ENCODE measurements around the gene KIF4A.
A peak's percentile ranks its signal among the peaks of the same experiment; 100 is the strongest.
"Not testable (repeated sequence)": the region's sequence is repeated elsewhere in the genome, so short reads cannot be mapped to it uniquely, and the experiment has no call there.

Gene KIF4A

GRCh38 chrX:70289793-70290770 is at the start of gene KIF4A, which contains the start of gene PDZD11:
Gene KIF4A, plus strand, starts transcription at chrX:70290104. Its CDS starts 355 bp downstream, at chrX:70290459.
Gene PDZD11, minus strand, starts transcription at chrX:70289927. Its CDS starts 586 bp downstream, at chrX:70289341.
- Histone ChIP-seq H3K27ac (ENCODE audit: low read length) (peak within 1 kb of the TSS; percentile 76), H3K36me3 (ENCODE audit: insufficient read depth, low read depth, low read length) (peaks cover 40% of the 10 kb centered on the region)

GRCh38 chrX:70240751-70241150 is 49.2 kb upstream of the KIF4A start:
- H3K9ac ChIP-seq (ENCODE audit: low read depth, low read length): no peak overlapping the region
- no peaks in the 10 kb centered on the region for H3K27me3 ChIP-seq (ENCODE audit: insufficient read depth, low read length)
- no peak overlapping the region for H3K4me3 ChIP-seq (ENCODE audit: low read length)
- no peaks in the 10 kb centered on the region for H3K9me3 ChIP-seq (ENCODE audit: insufficient read depth, low read depth, low read length)
- H3K4me1 ChIP-seq (ENCODE audit: insufficient read depth, low read length): no peaks in the 10 kb centered on the region; the same call in 1 of the 2 replicates
- no peak overlapping the region for H3K27ac ChIP-seq (ENCODE audit: low read length)
- H3K36me3 ChIP-seq (ENCODE audit: insufficient read depth, low read depth, low read length): no peaks in the 10 kb centered on the region

More at GRCh38 chrX:70289793-70290770, at the start of gene KIF4A, which contains the start of gene PDZD11:
- Histone ChIP-seq H3K4me3 (ENCODE audit: low read length) (peak within 1 kb of the TSS; percentile 94), H3K4me1 (ENCODE audit: insufficient read depth, low read length) (0 out of 2 replicates have a peak, but pooled peaks cover 4% of the 10 kb centered on the region), H3K9me3 (ENCODE audit: insufficient read depth, low read depth, low read length) (no peaks in the 10 kb centered on the region), H3K27me3 (ENCODE audit: insufficient read depth, low read length) (no peaks in the 10 kb centered on the region), H3K9ac (ENCODE audit: low read depth, low read length) (peak within 1 kb of the TSS; percentile 94)

GRCh38 chrX:70241501-70241900 is 48.4 kb upstream of the KIF4A start:
- H3K9me3 ChIP-seq (ENCODE audit: insufficient read depth, low read depth, low read length): no peaks in the 10 kb centered on the region
- H3K4me1 ChIP-seq (ENCODE audit: insufficient read depth, low read length): no peaks in the 10 kb centered on the region; the same call in 1 of the 2 replicates
- no peak overlapping the region for H3K27ac ChIP-seq (ENCODE audit: low read length)
- no peak overlapping the region for H3K4me3 ChIP-seq (ENCODE audit: low read length)
- no peak overlapping the region for H3K9ac ChIP-seq (ENCODE audit: low read depth, low read length)
- H3K27me3 ChIP-seq (ENCODE audit: insufficient read depth, low read length): no peaks in the 10 kb centered on the region
- no peaks in the 10 kb centered on the region for H3K36me3 ChIP-seq (ENCODE audit: insufficient read depth, low read depth, low read length)

GRCh38 chrX:70243601-70244000 is 46.3 kb upstream of the KIF4A start:
- H3K27ac ChIP-seq (ENCODE audit: low read length); H3K9ac ChIP-seq (ENCODE audit: low read depth, low read length); H3K36me3 ChIP-seq (ENCODE audit: insufficient read depth, low read depth, low read length); H3K9me3 ChIP-seq (ENCODE audit: insufficient read depth, low read depth, low read length); H3K4me3 ChIP-seq (ENCODE audit: low read length); H3K27me3 ChIP-seq (ENCODE audit: insufficient read depth, low read length); H3K4me1 ChIP-seq (ENCODE audit: insufficient read depth, low read length): not testable (repeated sequence)

- Histone ChIP-seq H3K36me3 (ENCODE audit: insufficient read depth, low read depth, low read length) (no peaks in the 10 kb centered on the region), H3K4me3 (ENCODE audit: low read length) (no peak overlapping the region), H3K9ac (ENCODE audit: low read depth, low read length) (no peak overlapping the region), H3K27ac (ENCODE audit: low read length) (no peak overlapping the region), H3K27me3 (ENCODE audit: insufficient read depth, low read length) (no peaks in the 10 kb centered on the region), H3K4me1 (ENCODE audit: insufficient read depth, low read length) (no peaks in the 10 kb centered on the region; the same call in 1 of the 2 replicates), H3K9me3 (ENCODE audit: insufficient read depth, low read depth, low read length) (no peaks in the 10 kb centered on the region)
Measured at GRCh38 chrX:70244881-70245280, 45.0 kb upstream of the KIF4A start.

GRCh38 chrX:70247252-70247651 is 42.7 kb upstream of the KIF4A start:
- H3K9ac ChIP-seq (ENCODE audit: low read depth, low read length): no peak overlapping the region
- no peak overlapping the region for H3K27ac ChIP-seq (ENCODE audit: low read length)
- no peaks in the 10 kb centered on the region for H3K9me3 ChIP-seq (ENCODE audit: insufficient read depth, low read depth, low read length)
- H3K36me3 ChIP-seq (ENCODE audit: insufficient read depth, low read depth, low read length): no peaks in the 10 kb centered on the region
- no peak overlapping the region for H3K4me3 ChIP-seq (ENCODE audit: low read length)
- H3K27me3 ChIP-seq (ENCODE audit: insufficient read depth, low read length): no peaks in the 10 kb centered on the region
- no peaks in the 10 kb centered on the region; the same call in 1 of the 2 replicates for H3K4me1 ChIP-seq (ENCODE audit: insufficient read depth, low read length)

- Histone ChIP-seq H3K27ac (ENCODE audit: low read length) (no peak overlapping the region), H3K27me3 (ENCODE audit: insufficient read depth, low read length) (no peaks in the 10 kb centered on the region), H3K36me3 (ENCODE audit: insufficient read depth, low read depth, low read length) (no peaks in the 10 kb centered on the region), H3K9me3 (ENCODE audit: insufficient read depth, low read depth, low read length) (no peaks in the 10 kb centered on the region), H3K4me1 (ENCODE audit: insufficient read depth, low read length) (no peaks in the 10 kb centered on the region), H3K4me3 (ENCODE audit: low read length) (no peak overlapping the region), H3K9ac (ENCODE audit: low read depth, low read length) (no peak overlapping the region)
Measured at GRCh38 chrX:70252491-70252890, 37.4 kb upstream of the KIF4A start.

GRCh38 chrX:70253377-70254062 is 36.4 kb upstream of the KIF4A start:
- Histone ChIP-seq H3K9ac (ENCODE audit: low read depth, low read length) (no peak overlapping the region), H3K4me1 (ENCODE audit: insufficient read depth, low read length) (no peaks in the 10 kb centered on the region), H3K36me3 (ENCODE audit: insufficient read depth, low read depth, low read length) (no peaks in the 10 kb centered on the region), H3K27ac (ENCODE audit: low read length) (no peak overlapping the region), H3K4me3 (ENCODE audit: low read length) (no peak overlapping the region), H3K27me3 (ENCODE audit: insufficient read depth, low read length) (no peaks in the 10 kb centered on the region), H3K9me3 (ENCODE audit: insufficient read depth, low read depth, low read length) (no peaks in the 10 kb centered on the region)

- H3K27ac ChIP-seq (ENCODE audit: low read length): no peak overlapping the region
- no peak overlapping the region for H3K4me3 ChIP-seq (ENCODE audit: low read length)
- no peaks in the 10 kb centered on the region for H3K27me3 ChIP-seq (ENCODE audit: insufficient read depth, low read length)
- no peaks in the 10 kb centered on the region for H3K9me3 ChIP-seq (ENCODE audit: insufficient read depth, low read depth, low read length)
- H3K36me3 ChIP-seq (ENCODE audit: insufficient read depth, low read depth, low read length): no peaks in the 10 kb centered on the region
- H3K4me1 ChIP-seq (ENCODE audit: insufficient read depth, low read length): no peaks in the 10 kb centered on the region
- no peak overlapping the region for H3K9ac ChIP-seq (ENCODE audit: low read depth, low read length)
Measured at GRCh38 chrX:70254063-70254400, 35.9 kb upstream of the KIF4A start.

- H3K4me1 ChIP-seq (ENCODE audit: insufficient read depth, low read length): no peaks in the 10 kb centered on the region
- no peak overlapping the region for H3K9ac ChIP-seq (ENCODE audit: low read depth, low read length)
- no peak overlapping the region for H3K27ac ChIP-seq (ENCODE audit: low read length)
- H3K9me3 ChIP-seq (ENCODE audit: insufficient read depth, low read depth, low read length): no peaks in the 10 kb centered on the region
- no peaks in the 10 kb centered on the region for H3K27me3 ChIP-seq (ENCODE audit: insufficient read depth, low read length)
- no peak overlapping the region for H3K4me3 ChIP-seq (ENCODE audit: low read length)
- no peaks in the 10 kb centered on the region for H3K36me3 ChIP-seq (ENCODE audit: insufficient read depth, low read depth, low read length)
Measured at GRCh38 chrX:70254909-70255308, 35.0 kb upstream of the KIF4A start.

GRCh38 chrX:70255452-70255851 is 34.5 kb upstream of the KIF4A start:
- Histone ChIP-seq H3K36me3 (ENCODE audit: insufficient read depth, low read depth, low read length) (no peaks in the 10 kb centered on the region), H3K27me3 (ENCODE audit: insufficient read depth, low read length) (no peaks in the 10 kb centered on the region), H3K9me3 (ENCODE audit: insufficient read depth, low read depth, low read length) (no peaks in the 10 kb centered on the region), H3K9ac (ENCODE audit: low read depth, low read length) (no peak overlapping the region), H3K27ac (ENCODE audit: low read length) (no peak overlapping the region), H3K4me1 (ENCODE audit: insufficient read depth, low read length) (no peaks in the 10 kb centered on the region), H3K4me3 (ENCODE audit: low read length) (no peak overlapping the region)

Measured in iPS-20b (cell line).